ENCODE data around the gene GULP1.

Gene GULP1

GRCh38 chr2:188326669-188327301 lies 35.1 kb downstream of the GULP1 start:
- DNase-seq: no peak

DNA sequence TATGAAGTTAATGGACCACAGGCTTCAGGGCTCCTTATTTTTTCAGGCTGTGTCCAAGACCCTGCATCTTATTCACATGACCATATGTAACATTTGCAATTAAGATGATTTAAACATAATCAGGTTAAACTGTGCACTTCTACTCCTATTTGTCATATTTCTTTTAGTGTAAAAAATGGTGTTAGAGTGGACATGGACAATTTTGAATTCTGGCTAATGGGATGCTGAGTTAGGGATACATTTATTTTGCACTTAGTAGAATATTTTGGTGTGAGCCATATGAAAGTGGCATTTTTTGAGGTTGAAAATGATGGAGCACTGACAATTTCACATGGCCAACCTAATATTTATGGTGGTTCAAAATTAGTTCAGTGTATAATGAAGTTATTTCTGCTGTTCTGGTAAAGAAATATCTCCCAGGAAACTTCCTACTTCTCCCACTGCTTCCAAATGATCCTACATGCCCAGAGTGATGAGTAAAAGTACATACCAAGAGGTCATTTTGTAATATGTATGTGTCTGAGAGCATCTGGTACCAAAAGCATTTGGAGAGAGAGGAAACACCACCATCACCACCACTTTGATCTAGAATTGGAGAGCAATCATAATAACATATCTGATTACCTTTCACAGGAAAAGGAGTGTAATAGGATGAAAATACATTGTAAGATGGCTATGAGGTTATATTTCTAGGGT lies 36.0 kb downstream of the GULP1 start:
- no peak for DNase-seq

- no peak for DNase-seq
Observed at GRCh38 chr2:188328419-188328818, 36.7 kb downstream of the GULP1 start.

DNA sequence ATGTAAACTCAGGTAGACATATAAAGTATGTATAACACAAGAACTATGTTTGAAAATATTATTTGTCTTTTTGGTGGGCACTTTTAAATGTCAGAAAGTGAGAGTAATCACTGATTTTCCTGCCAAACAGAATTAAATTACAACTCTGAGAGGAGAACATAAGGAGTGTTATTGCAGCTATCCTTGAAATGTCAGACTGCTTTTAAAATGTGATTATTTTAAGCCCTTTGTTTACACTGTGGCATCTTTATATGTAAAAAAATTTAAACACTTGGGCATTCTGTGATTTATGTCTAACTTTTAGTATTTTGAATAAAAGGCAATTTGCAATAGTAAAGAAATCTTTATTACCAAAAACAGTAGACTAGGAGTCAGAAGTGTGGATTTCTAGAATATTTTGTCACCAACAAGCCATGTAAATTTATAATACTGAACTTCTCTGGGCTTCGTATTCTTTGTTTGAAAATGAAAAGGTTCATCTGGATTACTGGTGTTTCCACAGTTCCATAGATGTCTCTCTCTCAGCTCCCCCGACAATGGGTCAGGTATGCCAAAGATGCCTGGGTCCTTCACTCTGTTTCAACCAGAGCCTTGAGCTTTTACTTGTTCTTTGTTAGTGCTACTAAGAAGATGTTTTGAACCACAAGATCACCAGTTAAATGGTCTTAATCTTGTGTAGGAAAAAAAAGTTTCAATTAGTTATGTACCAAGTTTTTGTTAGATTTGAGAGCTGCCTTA lies 38.8 kb downstream of the GULP1 start:
- DNase-seq: no peak

DNA sequence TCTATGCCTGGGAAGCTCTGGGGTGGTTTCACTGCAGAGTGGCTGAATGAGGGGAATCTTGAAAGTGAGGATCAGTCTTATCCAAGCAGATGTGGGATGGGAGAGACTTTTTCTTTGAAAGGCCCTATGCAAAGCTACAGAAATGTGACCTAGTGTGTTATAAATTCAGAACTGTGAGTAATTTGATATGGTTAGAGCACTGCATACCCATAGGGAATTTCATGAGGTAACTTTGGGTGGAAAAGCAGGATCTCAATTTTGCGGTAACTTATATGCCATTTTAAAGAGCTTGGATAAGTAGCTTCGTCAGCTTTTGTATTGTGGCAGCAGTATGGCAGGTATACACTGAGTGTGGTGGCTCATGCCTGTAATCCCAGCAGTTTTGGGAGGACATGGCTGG lies 40.9 kb downstream of the GULP1 start:
- DNase-seq: no peak

DNA sequence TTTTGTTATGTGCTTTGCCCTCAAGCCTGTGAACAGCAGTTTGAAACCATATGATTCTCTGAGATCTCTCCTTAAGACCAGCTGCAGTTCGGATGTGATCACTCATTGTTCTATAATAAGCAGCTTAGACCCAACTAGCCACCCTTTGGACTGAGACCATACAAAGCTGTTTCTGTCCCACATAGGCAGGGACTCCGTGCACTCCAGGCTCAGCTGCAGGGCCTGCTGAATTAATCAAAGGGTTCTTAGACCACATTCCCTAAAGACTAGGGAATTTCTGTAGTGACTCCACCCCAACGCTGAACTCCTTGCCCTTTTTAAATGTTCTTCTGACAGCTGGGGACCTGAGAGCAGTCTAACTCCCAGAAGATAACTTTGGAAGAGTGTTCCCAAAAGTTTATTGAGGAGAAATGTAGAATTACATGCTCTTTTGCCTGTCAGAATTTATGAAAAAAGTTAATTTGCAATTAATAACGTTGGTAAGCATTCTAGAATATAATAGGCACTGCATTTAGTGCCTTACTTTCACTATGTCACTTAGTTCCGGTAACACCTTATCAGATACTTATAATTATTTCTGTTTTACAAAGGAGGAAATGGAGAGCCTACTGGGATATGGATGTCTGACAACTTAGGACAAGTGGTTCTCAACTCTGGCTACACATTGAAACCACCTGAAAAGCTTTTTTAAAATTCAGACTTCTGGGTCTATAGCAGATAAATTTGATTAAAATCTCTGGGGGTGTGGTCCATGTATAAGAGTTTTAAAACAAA lies 42.3 kb downstream of the GULP1 start:
- no peak for DNase-seq

GRCh38 chr2:188338463-188338862 lies 46.8 kb downstream of the GULP1 start:
- DNase-seq: no peak

GRCh38 chr2:188340257-188340656 lies 48.6 kb downstream of the GULP1 start:
- no peak for DNase-seq

- DNase-seq: peak; percentile 13
Observed at GRCh38 chr2:188345020-188345419, 53.3 kb downstream of the GULP1 start.

DNA sequence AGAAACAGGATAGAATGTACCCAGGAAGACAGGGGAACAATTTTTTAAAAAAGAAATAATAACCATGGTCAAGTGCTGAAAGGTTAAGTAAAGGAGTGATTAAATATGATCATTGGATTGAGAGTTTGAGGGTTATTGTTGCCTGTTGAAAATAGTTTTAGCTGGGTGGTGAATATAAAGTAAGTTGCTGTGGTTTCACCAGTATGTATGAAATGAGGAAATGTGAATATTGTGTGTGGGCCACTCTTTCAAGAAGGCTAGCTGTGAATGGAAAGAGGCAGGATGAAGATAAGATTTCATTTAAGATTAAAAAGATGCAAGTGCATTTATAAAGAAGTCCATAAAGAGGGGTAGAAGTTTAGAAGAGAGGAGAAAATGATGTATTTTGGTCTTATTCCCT lies 53.8 kb downstream of the GULP1 start:
- no peak for DNase-seq

- DNase-seq: no peak
Observed at GRCh38 chr2:188345831-188346458, 54.3 kb downstream of the GULP1 start.

- DNase-seq: no peak
Observed at GRCh38 chr2:188349019-188349418, 57.3 kb downstream of the GULP1 start.

DNA sequence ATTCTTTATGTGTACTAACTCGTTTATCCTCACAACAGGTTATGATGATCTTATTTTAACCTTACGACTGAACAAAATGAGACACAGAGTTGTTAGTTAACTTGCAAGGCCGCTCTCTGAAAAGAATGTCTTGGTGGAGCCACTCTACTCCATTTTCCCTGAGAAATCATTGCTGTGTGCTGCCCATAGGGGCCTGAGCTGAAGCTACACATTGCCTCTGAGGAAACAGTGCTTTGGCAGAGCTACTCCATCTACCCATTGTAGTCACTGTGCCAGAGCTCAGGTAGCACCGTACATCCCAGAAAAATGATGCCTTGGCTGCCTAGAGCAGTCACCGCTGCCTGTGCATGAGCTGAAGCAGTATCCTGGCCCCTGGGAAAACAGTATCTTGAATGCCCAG lies 61.6 kb downstream of the GULP1 start:
- no peak for DNase-seq

DNA sequence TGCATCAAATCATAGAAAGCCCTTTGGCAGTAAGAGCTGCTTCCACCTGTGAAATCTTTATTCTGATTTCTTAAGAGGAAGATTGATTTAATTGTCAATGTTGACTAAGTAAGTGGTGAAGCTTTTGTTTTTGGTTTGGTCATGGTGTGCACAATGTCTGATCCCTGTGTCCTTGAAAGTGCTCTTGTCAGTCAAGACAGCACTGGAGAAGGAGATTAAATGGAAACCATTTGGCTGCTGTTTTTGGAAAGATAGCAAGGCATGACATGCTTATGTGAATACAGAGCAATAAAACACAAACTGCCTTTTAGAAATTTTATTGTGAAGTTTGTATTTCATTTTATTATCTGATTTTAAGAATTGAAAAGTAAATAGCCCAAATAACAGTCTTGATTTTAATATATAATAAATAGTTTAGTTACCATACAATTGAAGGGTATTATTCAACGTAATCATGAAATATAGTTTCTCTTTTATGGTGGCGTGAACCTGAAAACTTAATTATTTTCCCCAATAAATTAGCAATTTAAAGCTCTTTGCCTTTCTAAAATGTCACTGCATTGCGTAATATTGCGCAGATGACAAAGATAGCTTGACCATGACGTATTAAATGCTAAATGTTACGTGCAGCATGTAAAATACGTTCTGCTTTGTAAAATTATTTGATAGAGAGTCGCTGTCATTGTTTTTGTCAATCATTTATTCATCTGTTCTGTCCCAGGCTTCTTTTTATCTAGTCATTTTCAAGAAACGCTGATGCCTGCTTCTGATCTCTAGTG lies 69.0 kb downstream of the GULP1 start:
- DNase-seq: no peak

- DNase-seq: no peak
Observed at GRCh38 chr2:188364033-188364630, 72.5 kb downstream of the GULP1 start.

DNA sequence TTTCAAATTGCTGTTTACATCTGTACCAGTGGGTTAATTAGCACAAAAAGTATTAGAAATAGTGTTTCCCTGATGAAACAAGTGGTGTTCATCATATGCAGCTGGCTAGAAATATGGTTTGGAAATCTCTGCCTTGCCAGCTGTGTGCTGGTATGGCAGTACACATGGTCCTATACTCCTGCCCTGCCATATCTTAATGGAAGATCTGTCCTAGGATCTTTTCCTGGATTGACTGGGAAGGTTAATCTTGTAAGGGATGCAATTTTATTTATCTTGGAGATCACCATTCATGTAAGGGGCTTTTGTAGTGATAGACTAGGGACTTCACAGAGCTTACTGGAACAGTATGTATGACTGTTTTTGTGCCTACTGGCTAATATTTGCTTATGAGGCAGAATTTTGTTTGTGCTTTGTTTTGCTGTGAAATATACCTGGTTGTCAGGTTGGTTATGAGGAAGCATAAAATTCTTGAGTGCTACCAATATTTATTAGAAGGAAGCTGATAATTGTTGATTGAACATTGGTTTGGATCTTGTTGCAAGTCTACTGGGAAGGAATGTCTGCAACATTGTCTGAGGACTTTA lies 73.5 kb downstream of the GULP1 start:
- DNase-seq: no peak

- DNase-seq: no peak
Observed at GRCh38 chr2:188367164-188367563, 75.5 kb downstream of the GULP1 start.

GRCh38 chr2:188369365-188369764 lies 77.7 kb downstream of the GULP1 start:
- peak; percentile 35 for DNase-seq

GRCh38 chr2:188378371-188378950 lies 86.8 kb downstream of the GULP1 start:
- DNase-seq: peak; percentile 19

DNA sequence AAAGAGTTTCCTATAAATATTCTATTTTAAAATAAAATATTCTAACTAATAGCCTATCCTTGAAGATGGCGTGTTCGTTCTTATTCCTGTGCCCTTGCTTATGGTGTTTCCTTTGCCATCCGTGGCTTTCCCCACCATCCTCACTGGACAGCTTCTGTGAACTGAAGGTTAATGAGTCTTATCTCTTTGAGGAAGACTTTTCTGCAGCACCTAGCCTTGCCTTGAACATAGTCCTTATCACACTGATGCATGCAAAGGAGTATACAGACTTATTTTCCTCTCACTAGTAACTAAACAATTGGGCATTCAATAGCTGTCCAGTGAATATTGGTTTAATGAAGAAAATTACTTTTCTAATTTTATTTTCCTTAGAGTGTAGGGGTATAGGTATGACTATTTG lies 88.1 kb downstream of the GULP1 start:
- no peak for DNase-seq

- DNase-seq: no peak
Observed at GRCh38 chr2:188380280-188380679, 88.6 kb downstream of the GULP1 start.

Data from NCI-H2171 treated with DMSO at 0.1 percent for 48 hours (cell line).